ENCODE results near the gene CWC25. TPM values are rescaled to one million over a fixed set of nuclear protein-coding genes. Genes with fewer than 3 reads are reported as not detected.

CWC25 gene
- total and polyA plus RNA-seq, 9 of the 15 experiments (the other 6 are each of a cell fraction or from before 2014, with no cell fraction given), result 16.5 to 27.4 (median 23.0) TPM

- TF ChIP-seq ZNF407 (IDR thresholded peaks at IDR 0.05; ENCODE audit: low read depth) (no peak), PHB (CRISPR knock-in tag; IDR thresholded peaks at IDR 0.05) (no peak), ETV1 (tag; conservative IDR thresholded peaks at IDR 0.05; ENCODE audit: low read depth) (peak; percentile 90), NEUROD1 (IDR thresholded peaks at IDR 0.05; ENCODE audit: borderline replicate concordance, low read depth, low read length, partially characterized antibody) (peak; percentile 92), ZNF398 (CRISPR knock-in tag; IDR thresholded peaks at IDR 0.05) (no peak), CLOCK (CRISPR knock-in tag; IDR thresholded peaks at IDR 0.05; ENCODE audit: borderline replicate concordance) (no peak), TCF7 (IDR thresholded peaks at IDR 0.05; ENCODE audit: borderline replicate concordance) (0 out of 2 replicates have a peak, but pooled peaks have one; percentile 29), FOXA1 (IDR thresholded peaks at IDR 0.05; ENCODE audit: borderline replicate concordance) (no peak), ZNF586 (CRISPR knock-in tag; conservative IDR thresholded peaks at IDR 0.05) (no peak), ZNF511 (CRISPR knock-in tag; IDR thresholded peaks at IDR 0.05) (no peak; the same call in 1 of the 2 replicates), RFX5 (IDR thresholded peaks at IDR 0.05; ENCODE audit: low read depth, low read length) (no peak), KAT8 (IDR thresholded peaks at IDR 0.05; ENCODE audit: low read depth) (no peak), WHSC1 (IDR thresholded peaks at IDR 0.05; ENCODE audit: low read length) (no peak), CBX5 (IDR thresholded peaks at IDR 0.05; ENCODE audit: borderline replicate concordance, low read depth) (no peak; the same call in 1 of the 2 replicates), PHF21A (IDR thresholded peaks at IDR 0.05; ENCODE audit: borderline replicate concordance, low read depth) (no peak)
Observed at GRCh38 chr17:38799501-38800236, 25.5 kb downstream of the CWC25 start, which contains the start of gene PIP4K2B (continued).

Measured in K562 (cell line).